ENCODE results near the gene PAQR8. TPM values are rescaled to one million over a fixed set of nuclear protein-coding genes. Genes with fewer than 3 reads are reported as not detected.

The PAQR8 gene
- total and polyA plus RNA-seq, 2 donors (not counting 1 experiment from before 2014, with no cell fraction given) = 2.6 to 6.1 TPM

DNA sequence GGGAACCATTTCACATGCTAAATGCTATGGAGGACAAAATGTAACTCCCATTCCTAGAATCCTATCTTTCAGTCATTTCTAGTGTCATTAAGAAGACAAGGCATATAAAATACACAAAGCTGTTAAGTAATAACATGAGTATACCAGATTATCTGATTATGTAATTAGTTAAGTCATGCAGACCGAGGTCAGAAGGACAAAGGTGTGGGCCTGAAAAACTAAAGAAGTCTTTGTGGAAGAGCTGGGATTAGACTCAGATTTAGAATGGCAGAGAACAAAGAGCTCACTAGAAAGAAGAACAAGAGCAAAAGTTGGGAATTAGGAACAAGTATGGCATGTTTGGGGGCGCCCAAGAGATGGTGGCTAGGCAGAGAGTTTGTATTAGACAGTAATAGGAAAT, 95.1 kb downstream of the PAQR8 start:
- Histone ChIP-seq H3K4me3 (replicated peaks in 1 of 4; ENCODE audit: control extremely low read depth in 1 of 4, insufficient read depth in 1 of 4, low read depth in 3 of 4, low read length in 4 of 4) (no peak overlapping the region), H3K36me3 (ENCODE audit: control insufficient read depth, insufficient read depth, low read length) (no peaks in the 10 kb centered on the region), H3K4me2 (ENCODE audit: extremely low read depth, insufficient read depth, low read length) (no peak overlapping the region), H4K20me1 (ENCODE audit: control insufficient read depth, extremely low read depth, insufficient read depth, low read length) (no peaks in the 10 kb centered on the region), H3K4me1 (ENCODE audit: control insufficient read depth, extremely low read depth, insufficient read depth, low read length) (no peaks in the 10 kb centered on the region), H2AFZ (ENCODE audit: low read length) (no peak overlapping the region), H3K79me2 (ENCODE audit: control insufficient read depth, insufficient read depth, low read length) (no peaks in the 10 kb centered on the region), H3K27me3 (ENCODE audit: control insufficient read depth, insufficient read depth, low read length) (no peaks in the 10 kb centered on the region), H3K9ac (ENCODE audit: insufficient read depth, low read length) (no peak overlapping the region), H3K27ac (ENCODE audit: insufficient read depth, low read length) (no peak overlapping the region), H3K9me3 (ENCODE audit: control insufficient read depth, insufficient read depth, low read depth, low read length) (no peaks in the 10 kb centered on the region)
- DNase-seq (ENCODE audit: low read depth in 2 of 2) = no peak
- no peak for TF ChIP-seq EZH2 (IDR thresholded peaks at IDR 0.05; ENCODE audit: low read length, missing control alignments)

Other genes with a start within 250 kb of the PAQR8 start
- gene IL17A, start 175.8 kb upstream of the PAQR8 start, total RNA-seq = not detected in 2 replicates
- not detected in 2 replicates for gene IL17A, start 175.8 kb upstream of the PAQR8 start, polyA plus RNA-seq
- not detected in 2 replicates for gene IL17F, start 117.7 kb upstream of the PAQR8 start, total RNA-seq
- gene IL17F, start 117.7 kb upstream of the PAQR8 start, polyA plus RNA-seq = not detected in 2 replicates
- gene MCM3, start 77.4 kb upstream of the PAQR8 start, total RNA-seq = 15.9 and 18.0 TPM in 2 replicates
- 40.3 and 89.5 TPM in 2 replicates for gene MCM3, start 77.4 kb upstream of the PAQR8 start, polyA plus RNA-seq
- gene EFHC1, start 58.2 kb downstream of the PAQR8 start, total RNA-seq = 22.9 and 29.4 TPM in 2 replicates
- gene EFHC1, start 58.2 kb downstream of the PAQR8 start, polyA plus RNA-seq = 29.9 and 32.9 TPM in 2 replicates
- 69.6 and 131 TPM in 2 replicates for gene TRAM2, start 214.9 kb downstream of the PAQR8 start, total RNA-seq
- 155 and 252 TPM in 2 replicates for gene TRAM2, start 214.9 kb downstream of the PAQR8 start, polyA plus RNA-seq